GM19397 (cell line): Measurements from ENCODE around the gene ORC3.
"Not testable (repeated sequence)": the region's sequence is repeated elsewhere in the genome, so short reads cannot be mapped to it uniquely, and the experiment has no call there.

ENCODE experiments used
- ATAC-seq: cut with Tn5 transposase; IDR thresholded peaks from one replicate; pipeline ENCODE4 v1.9.1; 2021; ENCODE audit warnings: mild to moderate bottlenecking, moderate library complexity; ENCODE audit not compliant: unreplicated experiment

Gene ORC3

GRCh38 chr6:87690441-87690840 lies 100.5 kb downstream of the ORC3 start:
- no peak for ATAC-seq

GRCh38 chr6:87692086-87692485 lies 102.2 kb downstream of the ORC3 start:
- no peak for ATAC-seq

- ATAC-seq = not testable (repeated sequence)
Observed at GRCh38 chr6:87696817-87697216, 106.9 kb downstream of the ORC3 start.

GRCh38 chr6:87697581-87698546 lies 107.9 kb downstream of the ORC3 start:
- ATAC-seq = no peak

- no peak for ATAC-seq
Observed at GRCh38 chr6:87698547-87699006, 108.6 kb downstream of the ORC3 start.

GRCh38 chr6:87699576-87699975 lies 109.6 kb downstream of the ORC3 start:
- no peak for ATAC-seq

- peak; percentile 0 for ATAC-seq
Observed at GRCh38 chr6:87700397-87701343, 110.7 kb downstream of the ORC3 start.

- peak; percentile 0 for ATAC-seq
Observed at GRCh38 chr6:87701344-87701675, 111.4 kb downstream of the ORC3 start.

GRCh38 chr6:87701676-87702588 lies 112.0 kb downstream of the ORC3 start, which contains the start of gene AKIRIN2:
Gene AKIRIN2 (minus strand): TSS chr6:87702233. CDS start chr6:87701684, 549 bp downstream.
- ATAC-seq = peak; percentile 65

GRCh38 chr6:87702589-87702945 lies 112.6 kb downstream of the ORC3 start:
- peak; percentile 4 for ATAC-seq

- ATAC-seq = not testable (repeated sequence)
Observed at GRCh38 chr6:87703039-87703438, 113.1 kb downstream of the ORC3 start.

- peak; percentile 49 for ATAC-seq
Observed at GRCh38 chr6:87705070-87705691, 115.2 kb downstream of the ORC3 start.

GRCh38 chr6:87706187-87706966 lies 116.4 kb downstream of the ORC3 start:
- ATAC-seq = no peak

GRCh38 chr6:87708581-87709427 lies 118.9 kb downstream of the ORC3 start:
- ATAC-seq = not testable (repeated sequence)

- ATAC-seq = no peak
Observed at GRCh38 chr6:87710090-87710489, 120.2 kb downstream of the ORC3 start.

- ATAC-seq = not testable (repeated sequence)
Observed at GRCh38 chr6:87712713-87713112, 122.8 kb downstream of the ORC3 start.

- ATAC-seq = peak; percentile 55
Observed at GRCh38 chr6:87714093-87714842, 124.3 kb downstream of the ORC3 start.
